Heart right ventricle (tissue), 16 donors: ENCODE measurements around the gene RAMP1. TPM values are rescaled to one million over a fixed set of nuclear protein-coding genes. Genes with fewer than 3 reads are reported as not detected.

ENCODE experiments used
- ATAC-seq, 8 donors: fragments of 200-7000 bp; cut with Tn5 transposase; one replicate each; pipeline ENCODE4 v1.9.1; 2020; ENCODE audit warnings: mild to moderate bottlenecking in 8 of 8, moderate library complexity in 8 of 8, moderate number of reproducible peaks in 1 of 8
- DNase-seq, 2 donors: peaks; one replicate each; pipeline ENCODE4 v3.0.0-alpha.2; 2020
- H3K27ac ChIP-seq, 10 donors: fragments of 200-600 bp; sonication (generic) in 2 of 10; one replicate each; pipeline versions ENCODE4 v1.5.0 to v1.8.0; 2020 to 2022; ENCODE audit warnings: mild to moderate bottlenecking in 3 of 10
- H3K27me3 ChIP-seq, 7 donors: fragments of 200-600 bp; one replicate each; pipeline ENCODE4 v1.8.0; 2021 to 2022; ENCODE audit warnings: mild to moderate bottlenecking in 2 of 7
- H3K36me3 ChIP-seq, 9 donors: fragments of 200-600 bp; sonication (generic) in 1 of 9; one replicate each; pipeline versions ENCODE4 v1.5.0 to v1.8.0; 2020 to 2022; ENCODE audit warnings: mild to moderate bottlenecking in 2 of 9
- H3K4me1 ChIP-seq, 9 donors: fragments of 200-600 bp; sonication (generic) in 1 of 9; one replicate each; pipeline versions ENCODE4 v1.5.0 to v1.8.0; 2020 to 2022; ENCODE audit warnings: mild to moderate bottlenecking in 4 of 9
- H3K4me3 ChIP-seq, 10 donors: fragments of 200-600 bp; sonication (generic) in 2 of 10; one replicate each; pipeline versions ENCODE4 v1.5.0 to v1.8.0; 2020 to 2022; ENCODE audit warnings: mild to moderate bottlenecking in 7 of 10, moderate library complexity in 2 of 10
- H3K9me3 ChIP-seq, 11 donors: fragments of 200-600 bp in 10 of 11; sonication (generic) in 2 of 11; one replicate each; pipeline versions ENCODE4 v1.5.0 to v1.8.0; 2013 to 2022; ENCODE audit warnings: mild to moderate bottlenecking in 2 of 11, control low read depth in 1 of 11, moderate library complexity in 1 of 11
- WGBS, 2 donors: extraction: QIAGEN DNeasy Blood & Tissue Kit; methylation state at CpG; one replicate each; pipeline ENCODE4 v1.1.7; 2013; ENCODE audit warnings: inconsistent platforms in 1 of 2; 5-methylcytosine and 5-hydroxymethylcytosine counted together
- intact Hi-C, 10 donors: fragments of 100-400 bp; cut with DNase I; formaldehyde crosslinking; loops; one replicate each; pipeline versions ENCODE4 v1.11.1 to v1.14.2; 2022
- polyA plus RNA-seq, 2 donors: library from polyadenylated mRNA; stranded (reverse); fragments of 200-250 nt; gene quantifications; one replicate each; pipeline ENCODE4 v1.2.3, GENCODE V29; 2013
- total RNA-seq, 10 donors: library from RNA; stranded (reverse); fragmentation: NEBNext Ultra II Directional in 3 of 10; extraction: Animal tissue kit (Norgen Biotek cat#: 25700) in 3 of 10; gene quantifications; one replicate each; pipeline versions ENCODE4 v1.2.1 to v1.2.4, GENCODE V29; 2021 to 2023
- TF ChIP-seq, protein P1 (sequence below), 9 donors: fragments of 200-600 bp; sonication (generic) in 2 of 9; IDR thresholded peaks; one replicate each; pipeline versions ENCODE4 v1.5.0 to v1.8.0; 2021 to 2022; ENCODE audit warnings: antibody characterized with exemption in 9 of 9, mild to moderate bottlenecking in 5 of 9, moderate library complexity in 1 of 9
- donor health status: Arrhythmogenic right ventricular cardiomyopathy.
- donor health status: ischemic (EF 13 %, LVEDD 7.1; RV severe dilation, severe dysfunction).
- donor health status: healthy with polysubstance abuse.
- donor health status: DM: no; HTN: yes; CAD: no.
- donor health status: DM: no; HTN: no; CAD: no.
- donor health status: ischemic (EF 25% LVEDD 6.9; RV normal size, moderate dysfunction).
- donor health status: ischemic (EF 25% LVEDD 5.7; RV mildly dilated, moderate dysfunction).
- donor health status: healthy.
- donor health status: DM: yes; HTN: yes; CAD: no.
- donor health status: Ischemic cardiomyopathy.
- donor health status: ischemic (EF 35%, LVEDD 5.7; RV mildly dilated, moderate dysfunction).
- donor health status: nonischemic (EF 11% LVEDD 7.7; RV severe dilation, severe dysfunction).
- donor health status: DM: yes; HTN: yes; CAD: no.
- donor health status: PGD.
- donor health status: ischemic (EF 29% LVEDD 5.4; RV normal size, mild dysfunction).
- donor health status: nonischemic (EF 23%, LVEDD 6.1; RV moderate dilation, normal function).

The RAMP1 gene
- total and polyA plus RNA-seq, 12 donors = 52.7 to 1,549 (median 178) TPM

DNA sequence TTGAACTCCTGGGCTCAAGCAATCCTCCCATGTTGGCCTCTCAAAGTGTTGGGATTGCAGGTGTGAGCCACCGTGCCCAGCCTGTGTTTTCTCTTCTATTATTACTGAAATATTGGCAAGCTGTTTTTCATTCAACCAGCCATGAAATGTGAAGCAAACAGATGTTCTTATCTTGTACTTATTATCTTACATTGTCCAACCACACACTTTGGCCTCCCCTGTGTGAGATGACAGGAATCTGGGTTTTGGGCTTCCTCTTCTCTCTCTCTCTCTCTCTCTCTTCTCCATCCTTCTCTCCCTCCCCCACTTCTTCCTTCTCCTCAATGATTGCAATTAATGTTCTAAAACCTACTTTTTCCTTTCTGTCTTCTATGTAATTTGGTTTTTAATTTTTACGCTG, 33.1 kb downstream of the RAMP1 start:
- DNase-seq (no peak), ATAC-seq (no peak)
- H3K27me3 ChIP-seq = no peaks in the 10 kb centered on the region
- H3K36me3 ChIP-seq = no peaks in the 10 kb centered on the region
- H3K4me1 ChIP-seq = peaks cover 11 to 63% (median 43%) of the 10 kb centered on the region in 9 donors
- H3K27ac ChIP-seq = no peak overlapping the region
- 44 to 69% methylated on average over 2 of the region's 2 CpGs for WGBS, 2 donors
- H3K9me3 ChIP-seq = no peaks in the 10 kb centered on the region
- intact Hi-C loops = no loop called here
- H3K4me3 ChIP-seq = no peak overlapping the region
- TF ChIP-seq, protein P1, sequence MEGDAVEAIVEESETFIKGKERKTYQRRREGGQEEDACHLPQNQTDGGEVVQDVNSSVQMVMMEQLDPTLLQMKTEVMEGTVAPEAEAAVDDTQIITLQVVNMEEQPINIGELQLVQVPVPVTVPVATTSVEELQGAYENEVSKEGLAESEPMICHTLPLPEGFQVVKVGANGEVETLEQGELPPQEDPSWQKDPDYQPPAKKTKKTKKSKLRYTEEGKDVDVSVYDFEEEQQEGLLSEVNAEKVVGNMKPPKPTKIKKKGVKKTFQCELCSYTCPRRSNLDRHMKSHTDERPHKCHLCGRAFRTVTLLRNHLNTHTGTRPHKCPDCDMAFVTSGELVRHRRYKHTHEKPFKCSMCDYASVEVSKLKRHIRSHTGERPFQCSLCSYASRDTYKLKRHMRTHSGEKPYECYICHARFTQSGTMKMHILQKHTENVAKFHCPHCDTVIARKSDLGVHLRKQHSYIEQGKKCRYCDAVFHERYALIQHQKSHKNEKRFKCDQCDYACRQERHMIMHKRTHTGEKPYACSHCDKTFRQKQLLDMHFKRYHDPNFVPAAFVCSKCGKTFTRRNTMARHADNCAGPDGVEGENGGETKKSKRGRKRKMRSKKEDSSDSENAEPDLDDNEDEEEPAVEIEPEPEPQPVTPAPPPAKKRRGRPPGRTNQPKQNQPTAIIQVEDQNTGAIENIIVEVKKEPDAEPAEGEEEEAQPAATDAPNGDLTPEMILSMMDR (IDR thresholded peaks at IDR 0.05) = no peak

GRCh38 chr2:237892984-237893595, 33.7 kb downstream of the RAMP1 start:
- H3K4me1 ChIP-seq = peaks cover 11 to 64% (median 46%) of the 10 kb centered on the region in 9 donors
- 48 to 60% methylated on average over 9 of the region's 9 CpGs for WGBS, 2 donors

DNA sequence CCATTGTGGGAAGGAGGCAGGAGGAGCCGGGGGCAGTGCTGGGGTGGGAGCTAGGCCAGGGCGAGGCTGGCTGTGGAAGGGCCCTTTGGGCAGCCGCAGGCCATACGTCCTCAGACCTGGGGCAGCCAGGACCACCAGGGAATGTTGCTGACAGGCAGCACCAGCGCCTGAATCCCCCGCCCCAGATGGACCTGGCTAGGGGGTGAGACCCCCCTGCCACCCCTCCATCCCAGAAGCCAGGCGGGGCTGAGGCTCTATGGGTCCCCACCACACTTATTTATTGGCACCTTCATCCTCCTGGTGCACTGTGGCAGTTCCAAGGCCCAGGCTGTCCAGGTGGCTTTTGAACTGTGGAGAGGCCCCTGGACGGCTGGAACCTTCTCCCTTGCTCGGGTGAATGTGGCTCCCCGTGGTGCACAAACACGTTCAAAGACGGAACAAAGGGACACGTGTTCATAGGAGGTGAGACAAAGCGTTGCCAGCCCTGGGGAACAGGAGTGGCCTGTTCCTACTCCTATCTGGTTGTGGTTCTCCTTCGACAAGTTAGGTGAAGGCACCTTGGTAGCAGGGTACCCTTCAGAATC, 35.1 kb downstream of the RAMP1 start:
- peak overlapping the region; percentile 84 to 97 (median 92) for H3K27ac ChIP-seq
- H3K36me3 ChIP-seq = no peaks in the 10 kb centered on the region
- no peaks in the 10 kb centered on the region for H3K27me3 ChIP-seq
- TF ChIP-seq, protein P1 (IDR thresholded peaks at IDR 0.05) = no peak
- WGBS, 2 donors = 71 to 82% methylated on average over 15 of the region's 15 CpGs
- H3K4me3 ChIP-seq = no peak overlapping the region
- no peak for ATAC-seq
- intact Hi-C loops = no loop called here
- no peaks in the 10 kb centered on the region for H3K9me3 ChIP-seq
- no peak for DNase-seq
- peaks cover 20 to 68% (median 56%) of the 10 kb centered on the region in 9 donors for H3K4me1 ChIP-seq

More at GRCh38 chr2:237892984-237893595, 33.7 kb downstream of the RAMP1 start:
- peak overlapping the region in 5 of 10 donors; percentile 8 to 94 (median 36) for H3K27ac ChIP-seq
- ATAC-seq (no peak), DNase-seq (no peak)
- no peaks in the 10 kb centered on the region for H3K27me3 ChIP-seq
- intact Hi-C loops = no loop called here
- no peaks in the 10 kb centered on the region for H3K36me3 ChIP-seq
- no peaks in the 10 kb centered on the region for H3K9me3 ChIP-seq
- TF ChIP-seq, protein P1 (IDR thresholded peaks at IDR 0.05) = no peak
- no peak overlapping the region for H3K4me3 ChIP-seq

DNA sequence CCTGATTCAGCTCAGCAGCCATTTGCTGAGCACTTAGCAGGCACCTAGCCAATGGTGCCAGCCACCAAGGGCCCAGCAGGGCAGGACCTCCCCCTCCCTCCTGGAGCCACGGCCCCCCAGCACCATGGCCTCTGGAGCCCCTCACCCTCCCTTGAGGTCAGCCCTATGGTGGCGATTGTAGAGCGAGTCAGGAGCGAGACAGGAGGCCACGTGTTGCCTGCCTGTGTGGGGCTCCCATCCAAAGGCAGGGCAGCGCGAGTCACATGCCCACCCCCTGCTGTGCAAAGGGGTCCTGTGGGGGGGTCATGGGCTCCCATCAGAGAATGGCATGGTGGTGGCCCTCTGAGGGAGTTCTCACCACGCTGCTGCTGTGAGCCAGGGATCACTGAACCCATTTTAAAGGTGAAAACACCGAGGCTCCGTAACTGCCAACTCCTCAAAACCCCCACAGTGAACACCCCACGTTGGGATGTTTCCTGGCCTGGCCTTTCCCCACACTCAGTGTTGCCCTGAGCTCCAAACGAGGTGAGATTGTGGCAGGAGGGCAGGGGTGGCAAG, 35.6 kb downstream of the RAMP1 start:
- Histone ChIP-seq H3K4me1 (peaks cover 20 to 74% (median 62%) of the 10 kb centered on the region in 9 donors), H3K27me3 (no peaks in the 10 kb centered on the region), H3K36me3 (no peaks in the 10 kb centered on the region), H3K9me3 (no peaks in the 10 kb centered on the region), H3K27ac (peak overlapping the region; percentile 84 to 97 (median 92)), H3K4me3 (no peak overlapping the region)
- TF ChIP-seq, protein P1 (IDR thresholded peaks at IDR 0.05) = no peak
- DNase-seq = no peak
- intact Hi-C loops = loop anchor here in 5 of 10 donors (5.0 kb wide), 1 partner anchor 33 kb away; no protein-coding TSS in a partner anchor
- ATAC-seq = peak in 1 of 8 donors; percentile 7
- WGBS, 2 donors = 83 to 89% methylated on average over 12 of the region's 12 CpGs
